Caco-2 (cell line): ENCODE results near the gene PALM3. TPM values are rescaled to one million over a fixed set of nuclear protein-coding genes. Genes with fewer than 3 reads are reported as not detected.

Experiments used
- BruUV-seq: library from RNA; stranded (reverse); fragments of 400-500 nt; replicated peaks from 2 replicates; lab custom pipeline; 2021; lab: Mats Ljungman, UMichigan
- CTCF ChIA-PET: fragments of 300-600 bp; sonication (Branson Sonifier 250); formaldehyde crosslinking; loops from one replicate; lab custom pipeline; 2022; ENCODE audit warnings: antibody characterized with exemption; lab: Charles Lee
- POLR2A ChIA-PET: fragments of 300-600 bp; sonication (Branson Sonifier 250); formaldehyde crosslinking; loops from one replicate; lab custom pipeline; 2022; ENCODE audit warnings: antibody characterized with exemption; lab: Charles Lee
- DNase-seq, 2 experiments: peaks; one replicate each; pipeline versions ENCODE4 v3.0.0 to v3.0.0-alpha.2; 2020 to 2022
- H3K27me3 ChIP-seq: replicated peaks from 2 replicates; pipeline ENCODE4 v1.6.0; 2011; ENCODE audit warnings: low read length; ENCODE audit not compliant: control insufficient read depth, insufficient read depth
- H3K36me3 ChIP-seq: 2 replicates; pipeline ENCODE4 v1.5.1; 2011; ENCODE audit warnings: low read length; ENCODE audit not compliant: control insufficient read depth, insufficient read depth
- H3K4me1 ChIP-seq: fragments of 250-450 bp; sonication (Bioruptor Pico); 2 replicates; pipeline ENCODE4 v1.5.1; 2020; ENCODE audit warnings: mild to moderate bottlenecking
- H3K4me3 ChIP-seq: 2 replicates; pipeline ENCODE4 v1.5.1; 2011; ENCODE audit warnings: low read depth, mild to moderate bottlenecking, control low read depth, low read length
- H3K9me3 ChIP-seq: fragments of 250-450 bp; sonication (Bioruptor Pico); 2 replicates; pipeline ENCODE4 v1.5.1; 2020; ENCODE audit warnings: mild to moderate bottlenecking, moderate library complexity
- H3K27ac Mint-ChIP-seq: one replicate; pipeline ENCODE4 v1.8.0; 2022; ENCODE audit warnings: mixed read lengths; ENCODE audit not compliant: unreplicated experiment
- H3K27me3 Mint-ChIP-seq: one replicate; pipeline ENCODE4 v1.8.0; 2022; ENCODE audit warnings: mixed read lengths; ENCODE audit not compliant: insufficient read depth, unreplicated experiment
- H3K36me3 Mint-ChIP-seq: one replicate; pipeline ENCODE4 v1.8.0; 2022; ENCODE audit warnings: mild to moderate bottlenecking, mixed read lengths; ENCODE audit not compliant: insufficient read depth, unreplicated experiment
- H3K4me1 Mint-ChIP-seq: one replicate; pipeline ENCODE4 v1.8.0; 2022; ENCODE audit warnings: low read depth, mixed read lengths; ENCODE audit not compliant: unreplicated experiment
- H3K4me3 Mint-ChIP-seq: one replicate; pipeline ENCODE4 v1.8.0; 2022; ENCODE audit warnings: mild to moderate bottlenecking, moderate library complexity, mixed read lengths; ENCODE audit not compliant: unreplicated experiment
- H3K9me3 Mint-ChIP-seq: one replicate; pipeline ENCODE4 v1.8.0; 2022; ENCODE audit warnings: mixed read lengths; ENCODE audit not compliant: unreplicated experiment
- CTCF ChIP-seq, 2 experiments: fragments of 200-600 bp in 1 of 2; IDR thresholded peaks; 1 replicate in 1 of 2; 2 replicates in 1 of 2; pipeline versions ENCODE4 v1.5.1 to v1.8.0; 2011 to 2022; ENCODE audit warnings: antibody characterized with exemption in 1 of 2, control low read depth in 1 of 2, inconsistent platforms in 1 of 2, low read depth in 1 of 2, low read length in 1 of 2, mild to moderate bottlenecking in 1 of 2, moderate library complexity in 1 of 2; ENCODE audit not compliant: insufficient read depth in 1 of 2, severe bottlenecking in 1 of 2, unreplicated experiment in 1 of 2
- intact Hi-C: fragments of 100-400 bp; cut with micrococcal nuclease; formaldehyde crosslinking; loops from one replicate; pipeline ENCODE4 v1.10.0; 2022; ENCODE audit not compliant: unreplicated experiment
- total RNA-seq: library from RNA; stranded (reverse); gene quantifications from 2 replicates; pipeline ENCODE4 v1.2.3, GENCODE V29; 2022

PALM3 gene
- total RNA-seq, 1 experiment from 2014 or later = 25.9 TPM

GRCh38 chr19:14019100-14019499, 42.8 kb downstream of the PALM3 start:
- H3K4me3 Mint-ChIP-seq = no peak overlapping the region
- Histone ChIP-seq H3K4me3 (no peak overlapping the region), H3K9me3 (no peaks in the 10 kb centered on the region), H3K36me3 (no peaks in the 10 kb centered on the region), H3K4me1 (no peaks in the 10 kb centered on the region), H3K27me3 (no peaks in the 10 kb centered on the region)
- intact Hi-C loops = no loop called here
- ChIA-PET POLR2A (interaction anchor here (0.6 kb wide), 1 partner anchor 268 kb away, joined by 9 read pairs; no protein-coding TSS in a partner anchor), CTCF (interaction anchor here (0.6 to 0.7 kb wide), 3 partner anchors 26 to 851 kb away, joined by 3 read pairs; no protein-coding TSS in a partner anchor)
- no peak for DNase-seq
- peaks cover 13% of the 10 kb centered on the region for H3K4me1 Mint-ChIP-seq
- no peak overlapping the region for H3K27ac Mint-ChIP-seq
- H3K9me3 Mint-ChIP-seq = no peaks in the 10 kb centered on the region
- BruUV-seq = no TSS peak
- no peaks in the 10 kb centered on the region for H3K27me3 Mint-ChIP-seq
- peaks cover 5% of the 10 kb centered on the region for H3K36me3 Mint-ChIP-seq
- TF ChIP-seq CTCF (IDR thresholded peaks at IDR 0.05; ENCODE audit: insufficient read depth in 1 of 2, low read depth in 1 of 2, low read length in 1 of 2, severe bottlenecking in 1 of 2, unreplicated experiment in 1 of 2) = no peak

GRCh38 chr19:14015524-14016035, 46.3 kb downstream of the PALM3 start:
- Histone ChIP-seq H3K27me3 (no peaks in the 10 kb centered on the region), H3K9me3 (no peaks in the 10 kb centered on the region), H3K4me1 (no peaks in the 10 kb centered on the region), H3K4me3 (no peak overlapping the region), H3K36me3 (no peaks in the 10 kb centered on the region)
- no TSS peak for BruUV-seq
- no peak overlapping the region for H3K27ac Mint-ChIP-seq
- POLR2A ChIA-PET = interaction anchor here (0.6 kb wide), 1 partner anchor 109 kb away, joined by 3 read pairs; no protein-coding TSS in a partner anchor
- H3K9me3 Mint-ChIP-seq = no peaks in the 10 kb centered on the region
- H3K4me3 Mint-ChIP-seq = no peak overlapping the region
- no peaks in the 10 kb centered on the region for H3K27me3 Mint-ChIP-seq
- intact Hi-C loops = no loop called here
- TF ChIP-seq CTCF (IDR thresholded peaks at IDR 0.05; ENCODE audit: insufficient read depth in 1 of 2, low read depth in 1 of 2, low read length in 1 of 2, severe bottlenecking in 1 of 2, unreplicated experiment in 1 of 2) = no peak
- CTCF ChIA-PET = no interaction called here
- DNase-seq = no peak
- H3K36me3 Mint-ChIP-seq = peaks cover 5% of the 10 kb centered on the region
- H3K4me1 Mint-ChIP-seq = peaks cover 7% of the 10 kb centered on the region

GRCh38 chr19:14012378-14012915, 49.4 kb downstream of the PALM3 start:
- Histone ChIP-seq H3K27me3 (no peaks in the 10 kb centered on the region), H3K4me1 (no peaks in the 10 kb centered on the region), H3K36me3 (no peaks in the 10 kb centered on the region), H3K9me3 (no peaks in the 10 kb centered on the region), H3K4me3 (no peak overlapping the region)
- intact Hi-C loops = no loop called here
- POLR2A ChIA-PET = no interaction called here
- BruUV-seq = no TSS peak
- no peaks in the 10 kb centered on the region for H3K36me3 Mint-ChIP-seq
- no peaks in the 10 kb centered on the region for H3K9me3 Mint-ChIP-seq
- H3K4me3 Mint-ChIP-seq = no peak overlapping the region
- no peak overlapping the region for H3K27ac Mint-ChIP-seq
- DNase-seq = no peak
- H3K4me1 Mint-ChIP-seq = peaks cover under 1% of the 10 kb centered on the region
- CTCF ChIA-PET = no interaction called here
- TF ChIP-seq CTCF (IDR thresholded peaks at IDR 0.05; ENCODE audit: insufficient read depth in 1 of 2, low read depth in 1 of 2, low read length in 1 of 2, severe bottlenecking in 1 of 2, unreplicated experiment in 1 of 2) = no peak
- no peaks in the 10 kb centered on the region for H3K27me3 Mint-ChIP-seq
